Small intestine (tissue), 7 donors: ENCODE results near the gene FOXM1. TPM values are rescaled to one million over a fixed set of nuclear protein-coding genes. Genes with fewer than 3 reads are reported as not detected.

Experiments
- DNase-seq, 2 donors: peaks; one replicate each; pipeline versions ENCODE4 v3.0.0 to v3.0.0-alpha.2; 2013
- FAIRE-seq: peaks from 2 replicates; lab custom pipeline; 2012; peaks lifted over from hg19 to GRCh38; lab: Jason Lieb, UNC
- H3K27ac ChIP-seq, 3 donors: one replicate each; pipeline ENCODE4 v1.5.1; 2013; ENCODE audit warnings: low read length in 2 of 3, mild to moderate bottlenecking in 2 of 3, control low read depth in 1 of 3, inconsistent platforms in 1 of 3, low read depth in 1 of 3, moderate library complexity in 1 of 3
- H3K27me3 ChIP-seq, 3 donors: one replicate each; pipeline ENCODE4 v1.6.1; 2013; ENCODE audit warnings: low read length in 3 of 3, inconsistent platforms in 1 of 3; ENCODE audit not compliant: control insufficient read depth in 3 of 3, insufficient read depth in 3 of 3
- H3K36me3 ChIP-seq, 3 donors: one replicate each; pipeline ENCODE4 v1.6.1; 2013; ENCODE audit warnings: low read length in 3 of 3, inconsistent platforms in 1 of 3, low read depth in 1 of 3, mild to moderate bottlenecking in 1 of 3, moderate library complexity in 1 of 3; ENCODE audit not compliant: control insufficient read depth in 3 of 3, insufficient read depth in 2 of 3
- H3K4me1 ChIP-seq, 3 donors: one replicate each; pipeline ENCODE4 v1.6.1; 2013; ENCODE audit warnings: low read length in 2 of 3, inconsistent platforms in 1 of 3, low read depth in 1 of 3, mild to moderate bottlenecking in 1 of 3, moderate library complexity in 1 of 3; ENCODE audit not compliant: control insufficient read depth in 3 of 3, insufficient read depth in 2 of 3
- H3K4me3 ChIP-seq, 3 donors: one replicate each; pipeline ENCODE4 v1.5.1; 2013; ENCODE audit warnings: low read length in 3 of 3, control low read depth in 1 of 3, inconsistent platforms in 1 of 3, low read depth in 1 of 3, mild to moderate bottlenecking in 1 of 3, moderate library complexity in 1 of 3
- H3K9me3 ChIP-seq, 2 donors: one replicate each; pipeline ENCODE4 v1.6.1; 2013; ENCODE audit warnings: low read depth in 1 of 2, low read length in 1 of 2; ENCODE audit not compliant: control insufficient read depth in 2 of 2, insufficient read depth in 1 of 2
- WGBS, 3 donors: extraction: QIAGEN DNeasy Blood & Tissue Kit; methylation state at CpG; one replicate each; pipeline ENCODE4 v1.1.7; 2013; 5-methylcytosine and 5-hydroxymethylcytosine counted together
- polyA plus RNA-seq, 4 donors: library from polyadenylated mRNA; stranded (reverse) in 3 of 4; unstranded in 1 of 4; fragments of 200-250 nt in 3 of 4; fragments of 120-200 nt in 1 of 4; gene quantifications; one replicate each; pipeline versions ENCODE4 v1.2.1 to v1.2.3, GENCODE V29; 2013
- donor health status: healthy with polysubstance abuse.
- donor health status: control.
- donor health status: control.
- donor health status: Bipolar disorder and iron deficiency.
- donor health status: healthy.

Gene FOXM1
- polyA plus RNA-seq, 4 donors: 2.4 to 38.8 (median 10.3) TPM

- H3K27me3 ChIP-seq: no peaks in the 10 kb centered on the region
- no peak for FAIRE-seq
- peaks cover 7 to 21% (median 7%) of the 10 kb centered on the region in 3 donors for H3K36me3 ChIP-seq
- H3K27ac ChIP-seq: no peak overlapping the region
- 76 to 86% (median 77%) methylated on average over 6 of the region's 6 CpGs for WGBS, 3 donors
- peaks cover 0 to 5% (median 0%) of the 10 kb centered on the region in 3 donors for H3K4me1 ChIP-seq
- no peak for DNase-seq
- no peak overlapping the region for H3K4me3 ChIP-seq
- no peaks in the 10 kb centered on the region for H3K9me3 ChIP-seq
Observed at GRCh38 chr12:2832550-2833127, 44.3 kb downstream of the FOXM1 start.

- Histone ChIP-seq H3K36me3 (peaks cover 10 to 47% (median 14%) of the 10 kb centered on the region in 3 donors), H3K9me3 (no peaks in the 10 kb centered on the region), H3K4me1 (no peaks in the 10 kb centered on the region), H3K27me3 (no peaks in the 10 kb centered on the region), H3K27ac (no peak overlapping the region), H3K4me3 (no peak overlapping the region)
- FAIRE-seq (no peak), DNase-seq (no peak)
- 88 to 92% (median 91%) methylated on average over 6 of the region's 6 CpGs for WGBS, 3 donors
Observed at GRCh38 chr12:2829275-2829674, 47.7 kb downstream of the FOXM1 start.

- DNase-seq (no peak), FAIRE-seq (no peak)
- H3K27me3 ChIP-seq: no peaks in the 10 kb centered on the region
- 89 to 93% (median 90%) methylated on average over 14 of the region's 14 CpGs for WGBS, 3 donors
- H3K4me3 ChIP-seq: no peak overlapping the region
- no peaks in the 10 kb centered on the region for H3K9me3 ChIP-seq
- no peaks in the 10 kb centered on the region for H3K4me1 ChIP-seq
- H3K27ac ChIP-seq: no peak overlapping the region
- H3K36me3 ChIP-seq: peaks cover 18 to 62% (median 26%) of the 10 kb centered on the region in 3 donors
Observed at GRCh38 chr12:2826721-2827515, 50.1 kb downstream of the FOXM1 start.

GRCh38 chr12:2826036-2826435 lies 50.9 kb downstream of the FOXM1 start:
- no peaks in the 10 kb centered on the region for H3K27me3 ChIP-seq
- H3K4me3 ChIP-seq: no peak overlapping the region
- no peaks in the 10 kb centered on the region for H3K9me3 ChIP-seq
- no peaks in the 10 kb centered on the region for H3K4me1 ChIP-seq
- no peak for FAIRE-seq
- 97 to 98% (median 97%) methylated on average over 3 of the region's 3 CpGs for WGBS, 3 donors
- H3K27ac ChIP-seq: no peak overlapping the region
- DNase-seq: no peak
- peaks cover 21 to 71% (median 28%) of the 10 kb centered on the region in 3 donors for H3K36me3 ChIP-seq

GRCh38 chr12:2825132-2825531 lies 51.8 kb downstream of the FOXM1 start:
- no peak overlapping the region for H3K4me3 ChIP-seq
- no peaks in the 10 kb centered on the region for H3K4me1 ChIP-seq
- FAIRE-seq (no peak), DNase-seq (no peak)
- H3K36me3 ChIP-seq: peaks cover 24 to 73% (median 28%) of the 10 kb centered on the region in 3 donors
- H3K27ac ChIP-seq: no peak overlapping the region
- no peaks in the 10 kb centered on the region for H3K9me3 ChIP-seq
- H3K27me3 ChIP-seq: no peaks in the 10 kb centered on the region
- 81 to 91% (median 89%) methylated on average over 4 of the region's 4 CpGs for WGBS, 3 donors

- Histone ChIP-seq H3K36me3 (peaks cover 24 to 78% (median 25%) of the 10 kb centered on the region in 3 donors), H3K27me3 (no peaks in the 10 kb centered on the region), H3K4me3 (no peak overlapping the region), H3K9me3 (no peaks in the 10 kb centered on the region), H3K27ac (no peak overlapping the region), H3K4me1 (no peaks in the 10 kb centered on the region)
- FAIRE-seq: no peak
- WGBS, 3 donors: 80 to 83% (median 80%) methylated on average over 6 of the region's 6 CpGs
- no peak for DNase-seq
Observed at GRCh38 chr12:2824541-2824940, 52.4 kb downstream of the FOXM1 start.

GRCh38 chr12:2823483-2823882 lies 53.5 kb downstream of the FOXM1 start:
- Histone ChIP-seq H3K27ac (no peak overlapping the region), H3K36me3 (peaks cover 24 to 84% (median 25%) of the 10 kb centered on the region in 3 donors), H3K27me3 (no peaks in the 10 kb centered on the region), H3K4me1 (no peaks in the 10 kb centered on the region), H3K9me3 (no peaks in the 10 kb centered on the region), H3K4me3 (no peak overlapping the region)
- WGBS, 3 donors: 85 to 88% (median 85%) methylated on average over 7 of the region's 7 CpGs
- FAIRE-seq (no peak), DNase-seq (no peak)

- Histone ChIP-seq H3K4me1 (no peaks in the 10 kb centered on the region), H3K27ac (no peak overlapping the region), H3K4me3 (no peak overlapping the region), H3K9me3 (no peaks in the 10 kb centered on the region), H3K36me3 (peaks cover 19 to 76% (median 23%) of the 10 kb centered on the region in 3 donors), H3K27me3 (no peaks in the 10 kb centered on the region)
- FAIRE-seq: no peak
- no peak for DNase-seq
- WGBS, 3 donors: 82 to 86% (median 86%) methylated on average over 6 to 9 of the region's 9 CpGs
Observed at GRCh38 chr12:2820432-2820831, 56.5 kb downstream of the FOXM1 start.
